Measurements from ENCODE around the gene S100Z. TPM values are rescaled to one million over a fixed set of nuclear protein-coding genes. Genes with fewer than 3 reads are reported as not detected.
"Not testable (repeated sequence)": the region's sequence is repeated elsewhere in the genome, so short reads cannot be mapped to it uniquely, and the experiment has no call there.

S100Z gene
- polyA plus RNA-seq, 6 donors from 2014 or later = not detected

DNA sequence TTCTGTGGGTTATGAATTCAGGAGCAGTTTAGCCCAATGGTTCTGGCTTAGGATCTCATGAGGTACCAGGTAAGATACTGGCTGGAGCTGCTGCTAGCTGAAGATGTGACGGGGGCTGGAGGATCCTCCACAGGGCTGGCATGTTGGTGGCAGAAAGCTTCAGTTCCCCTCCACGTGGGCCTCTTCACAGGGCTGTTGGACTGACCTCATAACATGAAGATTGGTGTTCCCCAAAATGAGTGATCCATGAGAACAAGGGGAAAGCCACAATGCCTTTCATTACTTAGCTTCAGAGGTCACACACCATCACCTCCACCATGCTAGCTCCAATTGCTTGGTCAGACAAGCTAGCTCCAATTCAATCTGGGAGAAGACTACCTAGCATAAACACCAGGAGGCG is 8.5 kb upstream of the S100Z start:
- no peak overlapping the region for H3K4me3 Mint-ChIP-seq
- no peaks in the 10 kb centered on the region for H3K36me3 Mint-ChIP-seq
- DNase-seq = no peak
- no peak for ATAC-seq (ENCODE audit: low read depth in 2 of 2)
- peaks cover 0 to 8% (median 0%) of the 10 kb centered on the region in 7 donors for H3K9me3 Mint-ChIP-seq
- peaks cover 0 to 14% (median 4%) of the 10 kb centered on the region in 3 donors for H3K27me3 Mint-ChIP-seq
- H3K27ac Mint-ChIP-seq = peak overlapping the region in 1 of 6 donors; percentile 62
- H3K4me1 Mint-ChIP-seq = no peaks in the 10 kb centered on the region

DNA sequence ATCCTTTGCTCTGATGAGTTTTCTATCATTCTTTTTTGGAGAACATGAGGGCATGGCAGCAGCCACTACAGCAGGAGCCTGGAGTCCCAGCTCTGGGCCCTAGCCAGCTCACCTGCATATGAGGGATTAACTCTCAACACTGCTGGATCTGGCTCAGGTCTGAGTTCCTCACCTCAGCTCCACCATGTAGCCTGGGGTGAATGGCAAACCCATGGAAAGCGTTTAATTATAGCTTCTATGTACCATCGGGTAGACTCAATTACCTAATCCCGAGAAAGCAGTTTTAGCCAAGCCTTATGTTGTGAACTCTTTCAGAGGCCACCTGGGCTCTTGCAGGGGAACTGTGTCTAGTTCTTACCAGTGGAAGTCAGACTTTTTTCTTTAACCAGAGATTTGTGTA is 3.9 kb upstream of the S100Z start:
- Mint-ChIP-seq H3K9me3 (peaks cover 0 to 6% (median 0%) of the 10 kb centered on the region in 7 donors), H3K4me3 (no peak overlapping the region), H3K36me3 (no peaks in the 10 kb centered on the region), H3K27me3 (peaks cover 0 to 16% (median 14%) of the 10 kb centered on the region in 3 donors), H3K4me1 (peaks cover 11 to 13% (median 12%) of the 10 kb centered on the region in 3 donors), H3K27ac (no peak overlapping the region)
- ATAC-seq (ENCODE audit: low read depth in 2 of 2) (no peak), DNase-seq (no peak)

DNA sequence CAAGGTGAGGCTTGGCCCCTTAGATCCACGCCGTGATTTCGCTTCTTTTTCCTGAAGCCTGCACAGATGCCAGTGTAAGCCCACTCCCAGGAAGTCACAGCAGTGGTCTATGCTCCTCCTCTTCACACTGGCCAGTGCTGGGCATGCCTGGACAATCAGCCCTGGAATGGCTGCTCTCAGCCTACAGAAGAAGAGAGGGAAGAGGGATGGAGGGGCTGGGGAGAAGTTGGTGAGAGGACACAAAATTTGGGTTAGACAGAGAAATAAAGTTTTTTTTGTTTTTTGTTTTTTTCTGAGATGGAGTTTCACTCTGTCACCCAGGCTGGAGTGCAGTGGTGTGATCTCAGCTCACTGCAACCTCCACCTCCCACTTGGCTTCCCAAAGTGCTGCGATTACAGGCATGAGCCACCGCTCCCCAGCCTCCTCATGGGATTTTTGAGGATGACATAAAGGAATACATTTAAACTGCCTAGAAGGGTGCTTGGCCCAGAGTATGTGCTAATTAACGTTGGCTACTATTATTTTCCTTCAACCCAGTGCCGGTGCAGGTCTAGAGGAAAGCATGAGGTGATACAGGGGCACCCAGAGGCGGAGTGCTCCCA is 830 bp downstream of the S100Z start:
- H3K27me3 Mint-ChIP-seq = peaks cover 0 to 12% (median 0%) of the 10 kb centered on the region in 3 donors
- peak overlapping the region in 4 of 6 donors; percentile 32 to 69 (median 50) for H3K27ac Mint-ChIP-seq
- no peak for ATAC-seq (ENCODE audit: low read depth in 2 of 2)
- peaks cover 23 to 33% (median 26%) of the 10 kb centered on the region in 3 donors for H3K4me1 Mint-ChIP-seq
- H3K4me3 Mint-ChIP-seq = peak overlapping the region in 6 of 8 donors; percentile 20 to 81 (median 70)
- peaks cover 0 to 5% (median 2%) of the 10 kb centered on the region in 7 donors for H3K9me3 Mint-ChIP-seq
- DNase-seq = no peak
- no peaks in the 10 kb centered on the region for H3K36me3 Mint-ChIP-seq

DNA sequence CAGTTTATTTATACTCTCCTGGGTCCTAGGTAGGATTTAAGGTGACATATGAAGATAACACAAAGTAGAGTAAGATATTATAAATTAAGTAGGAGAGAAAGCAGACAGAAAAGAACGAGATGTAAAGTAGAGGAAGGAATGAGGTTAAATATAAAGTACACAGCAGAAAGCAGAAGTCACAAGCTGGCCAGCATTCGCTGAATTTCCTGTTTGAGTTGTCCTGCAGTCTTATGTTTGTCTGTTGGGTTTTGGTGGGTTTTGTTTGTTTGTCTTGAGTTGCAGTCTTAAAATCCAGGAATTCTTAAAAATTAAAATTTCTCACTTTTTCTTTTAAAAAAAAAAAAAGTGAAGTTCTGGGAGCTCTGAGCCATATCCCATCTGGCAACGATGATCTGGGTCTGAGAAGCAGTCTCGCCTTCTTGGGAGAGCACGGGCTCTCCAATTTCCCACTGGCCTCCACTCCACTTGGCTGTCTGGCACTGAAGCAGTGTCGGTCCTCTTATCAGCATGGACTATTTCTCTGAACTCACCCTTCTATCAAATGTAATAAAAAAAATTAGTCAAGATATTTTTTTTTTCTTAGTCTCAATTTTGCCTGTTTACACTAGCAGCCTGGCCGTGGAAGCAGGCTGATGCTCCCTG is 2.0 kb downstream of the S100Z start:
- peaks cover 0 to 12% (median 0%) of the 10 kb centered on the region in 3 donors for H3K27me3 Mint-ChIP-seq
- peaks cover 35 to 45% (median 38%) of the 10 kb centered on the region in 3 donors for H3K4me1 Mint-ChIP-seq
- peak overlapping the region in 4 of 6 donors; percentile 8 to 93 (median 78) for H3K27ac Mint-ChIP-seq
- ATAC-seq (ENCODE audit: low read depth in 2 of 2) (peak in 1 of 2 donors; percentile 39), DNase-seq (no peak)
- H3K4me3 Mint-ChIP-seq = peak overlapping the region in 7 of 8 donors; percentile 13 to 81 (median 61)
- no peaks in the 10 kb centered on the region for H3K36me3 Mint-ChIP-seq
- peaks cover 0 to 5% (median 2%) of the 10 kb centered on the region in 7 donors for H3K9me3 Mint-ChIP-seq

DNA sequence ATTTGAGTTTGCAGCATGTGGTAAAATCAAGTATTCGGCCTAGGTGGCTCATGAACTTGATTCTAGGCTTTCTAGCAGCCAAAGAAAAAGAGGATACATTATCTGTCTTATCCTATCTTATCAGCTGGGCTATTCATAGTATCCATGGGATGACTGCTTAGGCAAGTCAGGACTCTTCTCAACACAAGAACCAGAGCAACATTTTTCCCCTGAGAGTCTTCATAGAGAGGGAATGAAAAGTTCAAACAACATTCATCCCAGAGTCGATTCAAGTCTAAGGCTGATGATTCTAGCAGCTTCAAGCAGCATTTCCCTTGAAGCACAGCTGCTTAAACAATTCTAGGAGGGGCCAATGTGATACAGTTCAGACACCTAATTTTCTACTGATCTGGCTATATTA is 3.0 kb downstream of the S100Z start:
- Mint-ChIP-seq H3K27me3 (peaks cover 0 to 4% (median 0%) of the 10 kb centered on the region in 3 donors), H3K9me3 (peaks cover 0 to 5% (median 2%) of the 10 kb centered on the region in 7 donors), H3K4me1 (peaks cover 35 to 47% (median 41%) of the 10 kb centered on the region in 3 donors), H3K27ac (peak overlapping the region in 1 of 6 donors; percentile 7), H3K36me3 (no peaks in the 10 kb centered on the region), H3K4me3 (peak overlapping the region in 1 of 8 donors; percentile 38)
- no peak for DNase-seq
- ATAC-seq (ENCODE audit: low read depth in 2 of 2) = no peak

DNA sequence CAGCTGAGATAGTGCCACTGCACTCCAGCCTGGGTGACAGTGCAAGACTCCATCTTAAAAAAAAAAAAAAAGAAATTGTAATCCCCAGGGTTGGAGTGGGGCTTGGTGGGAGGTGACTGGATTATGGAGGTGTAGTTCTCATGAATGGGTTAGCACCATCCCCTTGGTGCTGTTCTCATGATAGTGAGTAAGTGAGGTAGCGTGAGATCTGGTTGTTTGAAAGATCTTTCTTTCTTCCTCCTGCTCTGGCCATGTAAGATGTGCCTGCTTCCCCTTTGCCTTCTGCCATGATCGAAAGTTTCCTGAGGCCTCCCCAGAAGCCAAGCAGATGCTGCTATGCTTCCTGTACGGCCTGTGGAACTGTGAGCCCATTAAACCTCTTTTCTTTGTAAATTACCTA is 3.9 kb downstream of the S100Z start:
- not testable (repeated sequence) for ATAC-seq (ENCODE audit: low read depth in 2 of 2); H3K27ac Mint-ChIP-seq; H3K4me3 Mint-ChIP-seq; H3K36me3 Mint-ChIP-seq; H3K9me3 Mint-ChIP-seq; DNase-seq; H3K27me3 Mint-ChIP-seq
- H3K4me1 Mint-ChIP-seq = peaks cover 35 to 47% (median 41%) of the 10 kb centered on the region in 3 donors

DNA sequence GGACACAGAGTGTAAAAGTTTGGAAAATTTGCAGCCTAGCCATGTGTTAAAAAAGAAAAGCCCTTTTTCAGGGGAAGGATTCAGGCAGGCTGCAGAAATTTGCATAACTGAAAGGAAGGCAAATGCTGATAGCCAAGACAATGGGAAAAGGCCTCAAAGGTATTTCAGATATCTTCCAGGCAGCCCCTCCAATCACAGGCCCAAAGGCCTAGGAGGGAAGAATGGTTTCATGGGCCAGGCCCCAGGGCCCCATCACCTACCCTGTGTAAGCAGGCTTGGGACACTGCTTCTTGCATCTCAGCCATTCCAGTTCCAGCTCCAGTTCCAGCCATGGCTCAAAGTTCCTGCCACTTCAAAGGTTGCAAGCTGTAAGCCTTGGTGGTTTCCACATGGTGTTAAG is 4.8 kb downstream of the S100Z start:
- Mint-ChIP-seq H3K9me3 (peaks cover 0 to 5% (median 2%) of the 10 kb centered on the region in 7 donors), H3K4me3 (no peak overlapping the region)
- ATAC-seq (ENCODE audit: low read depth in 2 of 2) = no peak

DNA sequence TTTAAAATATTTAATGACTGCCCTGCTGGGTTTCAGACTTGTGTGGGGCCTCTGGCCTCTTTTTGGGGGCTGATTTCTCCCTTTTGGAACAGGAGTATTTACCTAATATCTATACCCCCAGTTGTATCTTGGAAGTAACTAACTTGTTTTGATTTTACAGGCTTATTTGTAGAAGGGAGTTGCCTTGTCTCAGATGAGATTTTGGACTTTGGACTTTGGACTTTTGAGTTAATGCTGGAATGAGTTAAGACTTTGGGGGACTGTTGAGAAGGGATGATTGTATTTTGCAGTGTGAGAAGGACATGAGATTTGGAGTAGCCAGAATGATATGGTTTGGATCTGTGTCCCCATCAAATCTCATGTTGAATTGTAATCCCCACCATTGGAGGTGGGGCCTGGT is 5.7 kb downstream of the S100Z start:
- H3K36me3 Mint-ChIP-seq; H3K9me3 Mint-ChIP-seq; ATAC-seq (ENCODE audit: low read depth in 2 of 2); H3K27me3 Mint-ChIP-seq; DNase-seq: not testable (repeated sequence)
- Mint-ChIP-seq H3K4me1 (peaks cover 28 to 38% (median 32%) of the 10 kb centered on the region in 3 donors), H3K27ac (peak overlapping the region in 4 of 6 donors; percentile 32 to 90 (median 84)), H3K4me3 (peak overlapping the region in 5 of 8 donors; percentile 22 to 67 (median 32))

More for the DNA sequence above, 4.8 kb downstream of the S100Z start:
- Mint-ChIP-seq H3K36me3 (no peaks in the 10 kb centered on the region), H3K27me3 (peaks cover 0 to 3% (median 0%) of the 10 kb centered on the region in 3 donors), H3K27ac (no peak overlapping the region), H3K4me1 (peaks cover 35 to 46% (median 40%) of the 10 kb centered on the region in 3 donors)
- no peak for DNase-seq

DNA sequence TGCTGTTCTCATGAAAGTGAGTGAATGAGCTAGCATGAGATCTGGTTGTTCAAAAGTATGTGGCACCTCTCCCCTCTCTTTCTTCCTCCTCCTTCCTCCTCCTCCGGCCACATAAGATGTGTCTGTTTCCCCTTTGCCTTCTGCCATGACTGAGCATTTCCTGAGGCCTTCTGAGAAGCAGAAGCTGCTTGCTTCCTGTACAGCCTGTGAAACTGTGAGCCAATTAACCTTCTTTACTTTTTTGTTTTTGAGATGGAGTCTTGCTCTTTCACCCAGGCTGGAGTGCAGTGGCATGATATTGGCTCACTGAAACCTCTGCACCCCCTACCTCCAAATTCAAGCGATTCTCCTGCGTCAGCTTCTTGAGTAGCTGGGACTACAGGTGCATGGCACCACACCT is 6.1 kb downstream of the S100Z start:
- H3K4me3 Mint-ChIP-seq = peak overlapping the region in 6 of 8 donors; percentile 30 to 75 (median 48)
- no peaks in the 10 kb centered on the region for H3K36me3 Mint-ChIP-seq
- DNase-seq (peak; percentile 18), ATAC-seq (ENCODE audit: low read depth in 2 of 2) (peak; percentile 94 to 95)
- peak overlapping the region; percentile 8 to 90 (median 58) for H3K27ac Mint-ChIP-seq
- H3K9me3 Mint-ChIP-seq = peaks cover 0 to 5% (median 2%) of the 10 kb centered on the region in 7 donors
- H3K4me1 Mint-ChIP-seq = peaks cover 24 to 34% (median 28%) of the 10 kb centered on the region in 3 donors
- no peaks in the 10 kb centered on the region for H3K27me3 Mint-ChIP-seq

DNA sequence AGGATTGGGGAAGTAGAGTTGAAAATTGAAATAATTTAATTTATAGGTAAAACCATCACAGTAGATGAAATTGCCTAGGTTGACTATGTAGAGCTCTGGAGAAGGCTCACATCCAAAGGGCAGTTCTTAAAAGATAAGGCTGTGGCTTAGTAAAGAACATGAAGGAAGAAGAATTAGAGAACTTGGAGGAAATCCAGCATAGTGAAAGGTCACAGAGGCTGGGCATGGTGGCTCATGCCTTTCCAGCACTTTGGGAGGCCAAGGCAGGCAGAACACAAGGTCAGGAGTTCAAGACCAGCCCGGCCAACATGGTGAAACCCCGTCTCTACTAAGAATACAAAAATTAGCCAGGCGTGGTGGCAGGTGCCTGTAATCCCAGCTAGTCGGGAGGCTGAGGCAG is 7.0 kb downstream of the S100Z start:
- Mint-ChIP-seq H3K4me1 (peaks cover 16 to 25% (median 19%) of the 10 kb centered on the region in 3 donors), H3K4me3 (peak overlapping the region in 2 of 8 donors; percentile 30 to 67), H3K27ac (peak overlapping the region in 3 of 6 donors; percentile 8 to 32 (median 27))
- not testable (repeated sequence) for DNase-seq; H3K9me3 Mint-ChIP-seq; H3K36me3 Mint-ChIP-seq; ATAC-seq (ENCODE audit: low read depth in 2 of 2); H3K27me3 Mint-ChIP-seq

DNA sequence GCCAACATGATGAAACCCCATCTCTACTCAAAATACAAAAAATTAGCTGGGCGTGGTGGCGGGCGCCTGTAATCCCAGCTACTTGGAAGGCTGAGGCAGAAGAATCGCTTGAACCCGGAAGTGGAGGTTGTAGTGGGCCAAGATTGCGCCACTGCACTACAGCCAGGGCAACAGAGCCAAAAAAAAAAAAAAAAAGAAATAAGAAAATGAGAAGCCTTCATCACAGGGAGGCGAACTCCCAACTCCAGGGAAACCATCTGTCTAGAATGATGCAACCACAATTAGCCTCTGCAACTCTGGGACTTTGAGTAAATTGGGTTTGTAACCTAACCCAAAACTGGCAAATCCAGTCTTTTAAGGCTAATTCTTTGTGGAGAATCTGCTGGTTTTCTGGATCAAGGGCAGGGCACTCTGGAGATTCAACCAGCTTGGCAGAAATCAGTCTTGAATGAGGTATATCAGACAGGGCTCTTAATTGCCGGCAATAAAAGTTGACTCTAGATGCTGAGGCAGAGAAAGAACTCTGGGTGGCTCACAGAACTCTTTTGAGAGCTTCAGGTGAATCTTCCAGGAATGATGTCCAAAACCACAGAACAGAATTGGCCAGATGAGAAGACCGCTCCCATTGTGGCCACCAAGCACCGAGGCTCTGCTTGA is 9.9 kb downstream of the S100Z start:
- DNase-seq = no peak
- Mint-ChIP-seq H3K9me3 (peaks cover 0 to 5% (median 0%) of the 10 kb centered on the region in 7 donors), H3K4me1 (peaks cover 16 to 20% (median 19%) of the 10 kb centered on the region in 3 donors), H3K36me3 (no peaks in the 10 kb centered on the region), H3K27ac (no peak overlapping the region), H3K27me3 (no peaks in the 10 kb centered on the region), H3K4me3 (no peak overlapping the region)
- no peak for ATAC-seq (ENCODE audit: low read depth in 2 of 2)

DNA sequence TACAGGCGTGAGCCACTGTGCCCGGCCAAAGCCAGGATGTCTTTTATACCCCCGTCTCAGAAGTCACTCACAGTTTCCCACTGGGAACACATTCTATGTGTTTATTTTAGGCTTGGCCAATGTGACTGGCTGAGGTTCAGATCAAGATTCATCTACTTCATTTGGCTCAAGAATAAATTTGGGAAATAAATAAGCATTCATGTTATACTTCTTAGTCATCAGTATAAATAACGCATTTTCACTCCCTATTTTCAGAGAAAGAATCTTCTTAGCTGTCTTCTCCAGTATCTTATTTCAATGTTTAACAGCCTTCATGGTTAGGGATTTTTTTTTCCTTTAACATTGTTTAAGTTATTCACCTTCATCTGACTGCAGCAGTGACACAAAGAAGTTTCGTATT is 11.8 kb downstream of the S100Z start:
- no peaks in the 10 kb centered on the region for H3K36me3 Mint-ChIP-seq
- H3K4me1 Mint-ChIP-seq = peaks cover 3 to 5% (median 4%) of the 10 kb centered on the region in 3 donors
- DNase-seq (no peak), ATAC-seq (ENCODE audit: low read depth in 2 of 2) (no peak)
- H3K27me3 Mint-ChIP-seq = no peaks in the 10 kb centered on the region
- peaks cover 0 to 1% (median 0%) of the 10 kb centered on the region in 7 donors for H3K9me3 Mint-ChIP-seq
- no peak overlapping the region for H3K27ac Mint-ChIP-seq
- no peak overlapping the region for H3K4me3 Mint-ChIP-seq

DNA sequence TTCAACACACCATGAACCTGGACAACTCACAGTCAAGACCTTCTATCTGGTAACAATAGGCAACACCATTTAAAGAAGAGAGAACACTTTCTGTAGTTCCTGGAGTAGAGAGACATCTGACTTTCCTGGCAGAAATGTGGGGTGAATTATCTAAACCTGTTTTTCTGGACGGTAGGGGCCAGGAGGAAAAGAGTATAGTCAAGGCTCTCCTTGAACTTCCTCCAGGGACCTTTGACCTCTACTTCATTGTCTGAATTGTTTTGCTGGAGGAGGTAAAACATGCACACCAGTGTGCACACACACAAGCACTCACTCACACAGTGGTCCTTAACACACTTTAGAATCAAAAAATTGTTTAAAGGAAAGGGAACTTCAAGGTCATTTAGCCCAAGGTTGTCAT is 13.2 kb downstream of the S100Z start:
- DNase-seq (no peak), ATAC-seq (ENCODE audit: low read depth in 2 of 2) (no peak)
- Mint-ChIP-seq H3K27me3 (no peaks in the 10 kb centered on the region), H3K27ac (no peak overlapping the region), H3K36me3 (no peaks in the 10 kb centered on the region), H3K9me3 (no peaks in the 10 kb centered on the region), H3K4me3 (no peak overlapping the region), H3K4me1 (peaks cover 0 to under 1% (median 0%) of the 10 kb centered on the region in 3 donors)
